Right lobe of liver (tissue), 4 donors: ENCODE data around the gene RASSF7.

ENCODE experiments used
- POLR2A ChIP-seq: fragments of 450-650 bp; IDR thresholded peaks from one replicate; pipeline ENCODE4 v1.6.1; 2017; ENCODE audit warnings: antibody characterized with exemption, mild to moderate bottlenecking
- TF ChIP-seq, protein P1 (sequence below), 4 donors: fragments of 200-600 bp in 3 of 4; fragments of 450-650 bp in 1 of 4; IDR thresholded peaks; one replicate each; pipeline versions ENCODE4 v1.5.1 to v1.8.0; 2016 to 2022; ENCODE audit warnings: antibody characterized with exemption in 4 of 4, mild to moderate bottlenecking in 2 of 4
- donor health status: DM: no; HTN: no; CAD: no.
- donor health status: DM: no; HTN: no; CAD: no.
- donor health status: DM: no; HTN: yes; CAD: no.

DNA sequence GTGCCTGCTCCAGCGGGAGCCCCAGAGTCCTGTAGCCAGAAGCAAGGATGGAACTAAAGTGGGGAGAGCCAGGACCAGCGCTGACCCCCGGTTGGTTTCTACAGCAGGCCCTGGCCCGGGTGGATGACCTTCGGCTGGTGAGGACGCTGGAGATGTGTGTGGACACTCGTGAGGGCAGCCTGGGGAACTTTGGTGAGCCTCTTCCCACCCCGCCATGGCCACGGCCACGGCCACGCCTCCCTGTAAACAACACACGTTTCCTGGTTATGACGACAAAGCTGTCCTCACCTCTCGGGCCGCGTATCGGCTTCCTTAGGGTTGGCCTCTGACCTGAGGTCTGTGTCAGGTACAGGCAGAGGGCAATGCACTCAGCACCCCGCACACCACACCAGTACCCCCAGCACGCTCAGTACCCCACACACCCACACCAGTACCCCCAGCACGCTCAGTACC lies 19.3 kb upstream of the RASSF7 start:
- TF ChIP-seq POLR2A, result no peak
- TF ChIP-seq, protein P1, sequence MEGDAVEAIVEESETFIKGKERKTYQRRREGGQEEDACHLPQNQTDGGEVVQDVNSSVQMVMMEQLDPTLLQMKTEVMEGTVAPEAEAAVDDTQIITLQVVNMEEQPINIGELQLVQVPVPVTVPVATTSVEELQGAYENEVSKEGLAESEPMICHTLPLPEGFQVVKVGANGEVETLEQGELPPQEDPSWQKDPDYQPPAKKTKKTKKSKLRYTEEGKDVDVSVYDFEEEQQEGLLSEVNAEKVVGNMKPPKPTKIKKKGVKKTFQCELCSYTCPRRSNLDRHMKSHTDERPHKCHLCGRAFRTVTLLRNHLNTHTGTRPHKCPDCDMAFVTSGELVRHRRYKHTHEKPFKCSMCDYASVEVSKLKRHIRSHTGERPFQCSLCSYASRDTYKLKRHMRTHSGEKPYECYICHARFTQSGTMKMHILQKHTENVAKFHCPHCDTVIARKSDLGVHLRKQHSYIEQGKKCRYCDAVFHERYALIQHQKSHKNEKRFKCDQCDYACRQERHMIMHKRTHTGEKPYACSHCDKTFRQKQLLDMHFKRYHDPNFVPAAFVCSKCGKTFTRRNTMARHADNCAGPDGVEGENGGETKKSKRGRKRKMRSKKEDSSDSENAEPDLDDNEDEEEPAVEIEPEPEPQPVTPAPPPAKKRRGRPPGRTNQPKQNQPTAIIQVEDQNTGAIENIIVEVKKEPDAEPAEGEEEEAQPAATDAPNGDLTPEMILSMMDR (IDR thresholded peaks at IDR 0.05), result no peak
